ENCODE results near the gene PDCD11.
"Not testable (repeated sequence)": the region's sequence is repeated elsewhere in the genome, so short reads cannot be mapped to it uniquely, and the experiment has no call there.

The PDCD11 gene, protein sequence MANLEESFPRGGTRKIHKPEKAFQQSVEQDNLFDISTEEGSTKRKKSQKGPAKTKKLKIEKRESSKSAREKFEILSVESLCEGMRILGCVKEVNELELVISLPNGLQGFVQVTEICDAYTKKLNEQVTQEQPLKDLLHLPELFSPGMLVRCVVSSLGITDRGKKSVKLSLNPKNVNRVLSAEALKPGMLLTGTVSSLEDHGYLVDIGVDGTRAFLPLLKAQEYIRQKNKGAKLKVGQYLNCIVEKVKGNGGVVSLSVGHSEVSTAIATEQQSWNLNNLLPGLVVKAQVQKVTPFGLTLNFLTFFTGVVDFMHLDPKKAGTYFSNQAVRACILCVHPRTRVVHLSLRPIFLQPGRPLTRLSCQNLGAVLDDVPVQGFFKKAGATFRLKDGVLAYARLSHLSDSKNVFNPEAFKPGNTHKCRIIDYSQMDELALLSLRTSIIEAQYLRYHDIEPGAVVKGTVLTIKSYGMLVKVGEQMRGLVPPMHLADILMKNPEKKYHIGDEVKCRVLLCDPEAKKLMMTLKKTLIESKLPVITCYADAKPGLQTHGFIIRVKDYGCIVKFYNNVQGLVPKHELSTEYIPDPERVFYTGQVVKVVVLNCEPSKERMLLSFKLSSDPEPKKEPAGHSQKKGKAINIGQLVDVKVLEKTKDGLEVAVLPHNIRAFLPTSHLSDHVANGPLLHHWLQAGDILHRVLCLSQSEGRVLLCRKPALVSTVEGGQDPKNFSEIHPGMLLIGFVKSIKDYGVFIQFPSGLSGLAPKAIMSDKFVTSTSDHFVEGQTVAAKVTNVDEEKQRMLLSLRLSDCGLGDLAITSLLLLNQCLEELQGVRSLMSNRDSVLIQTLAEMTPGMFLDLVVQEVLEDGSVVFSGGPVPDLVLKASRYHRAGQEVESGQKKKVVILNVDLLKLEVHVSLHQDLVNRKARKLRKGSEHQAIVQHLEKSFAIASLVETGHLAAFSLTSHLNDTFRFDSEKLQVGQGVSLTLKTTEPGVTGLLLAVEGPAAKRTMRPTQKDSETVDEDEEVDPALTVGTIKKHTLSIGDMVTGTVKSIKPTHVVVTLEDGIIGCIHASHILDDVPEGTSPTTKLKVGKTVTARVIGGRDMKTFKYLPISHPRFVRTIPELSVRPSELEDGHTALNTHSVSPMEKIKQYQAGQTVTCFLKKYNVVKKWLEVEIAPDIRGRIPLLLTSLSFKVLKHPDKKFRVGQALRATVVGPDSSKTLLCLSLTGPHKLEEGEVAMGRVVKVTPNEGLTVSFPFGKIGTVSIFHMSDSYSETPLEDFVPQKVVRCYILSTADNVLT (N-terminal part only)

DNA sequence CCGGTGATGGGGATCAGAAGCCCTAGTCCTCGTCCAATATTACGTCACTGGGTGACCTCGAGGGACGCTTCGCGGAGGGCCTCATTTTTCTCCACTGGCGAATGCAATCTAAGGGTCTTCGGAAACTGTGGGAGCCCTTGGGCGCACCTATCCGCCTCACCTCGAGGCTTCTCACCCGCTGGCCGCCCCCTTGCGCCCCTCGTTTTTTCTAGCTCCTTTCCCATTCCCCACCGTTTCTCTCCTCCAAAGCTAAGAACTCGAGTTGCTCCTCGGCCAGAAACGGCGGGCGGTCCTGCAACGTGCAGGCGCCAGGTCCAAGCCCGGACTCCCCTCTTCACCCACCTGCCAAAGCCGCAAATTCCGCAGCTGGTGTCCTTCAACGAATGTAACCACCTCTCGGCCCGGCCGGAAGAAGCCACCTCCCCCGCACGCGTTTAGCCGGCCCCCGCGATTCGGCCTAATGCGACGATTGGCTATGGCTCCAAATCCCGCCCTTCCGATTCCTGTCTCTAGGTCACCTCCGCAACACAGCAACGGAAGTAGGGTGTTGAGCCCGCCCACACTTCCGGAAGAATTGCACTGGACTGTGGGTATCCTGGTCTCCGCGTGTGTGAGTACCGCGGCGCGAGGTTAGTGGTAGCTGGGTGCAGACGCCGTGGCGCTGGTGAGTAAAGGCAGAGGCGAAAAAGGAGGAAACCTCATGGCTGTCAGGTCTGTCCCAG is at the start of gene PDCD11, which contains the start of gene ATP5MK:
TSS of gene PDCD11 (plus strand) at position 560 of the 722 bp plus-strand sequence. CDS start 1,801 bp downstream, outside the sequence.
TSS of gene ATP5MK (minus strand) at position 409 of the 722 bp plus-strand sequence. CDS start 4,018 bp downstream, outside the sequence.
- peak; percentile 95 for DNase-seq

DNA sequence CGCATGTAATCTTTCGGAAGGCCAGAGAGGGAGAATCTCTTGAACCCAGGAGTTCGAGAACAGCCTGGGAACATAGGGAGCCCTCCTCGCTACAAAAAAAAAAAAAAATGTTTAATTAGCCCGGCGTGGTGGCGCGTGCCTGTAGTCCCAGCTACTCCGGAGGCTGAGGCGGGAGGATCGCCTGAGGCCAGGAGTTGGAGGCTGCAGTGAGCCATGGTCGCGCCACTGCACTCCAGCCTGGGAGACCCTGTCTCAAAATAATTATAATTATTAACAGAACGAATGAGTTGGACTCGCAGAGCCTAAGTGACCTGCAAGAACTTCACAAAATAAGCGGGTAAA is 46.3 kb upstream of the PDCD11 start:
- no peak for DNase-seq

DNA sequence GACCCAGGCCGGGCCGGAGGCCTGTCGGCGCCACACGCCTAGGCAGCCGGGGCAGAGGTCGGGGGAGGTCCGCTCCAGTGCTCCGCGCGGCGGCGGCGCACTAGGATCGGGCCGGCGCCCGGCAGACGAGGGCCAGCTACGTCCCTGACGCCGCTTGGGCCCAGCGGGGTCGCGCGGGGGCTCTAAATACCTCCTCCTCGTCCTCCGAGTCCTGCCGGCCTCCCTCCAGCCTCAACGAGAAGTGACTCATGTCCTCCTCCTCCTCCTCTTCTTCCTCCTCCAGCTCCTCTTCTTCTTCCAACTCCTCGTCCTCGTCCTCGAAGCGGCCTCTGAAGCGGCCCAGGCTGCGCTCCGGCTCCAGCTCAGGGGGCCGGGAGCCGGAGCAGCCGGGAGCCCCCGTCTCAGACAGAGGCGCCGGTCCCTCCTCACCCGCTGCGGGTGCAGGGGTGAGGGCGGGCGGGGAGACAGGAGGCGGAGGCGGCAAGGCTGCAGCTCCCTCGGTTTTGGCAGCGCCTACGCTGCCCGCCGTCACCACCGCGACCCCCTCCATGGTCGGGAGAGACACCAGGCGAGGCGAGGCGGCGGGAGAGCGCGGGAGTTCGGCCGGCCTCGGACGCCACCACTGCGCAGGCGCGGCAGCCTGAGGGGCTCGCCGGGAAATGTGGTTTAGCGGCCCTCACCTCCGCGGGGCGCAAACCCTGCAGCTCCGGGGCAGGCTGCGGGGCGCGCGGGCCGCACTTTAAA is 45.7 kb upstream of the PDCD11 start, which contains the start of gene PCGF6:
TSS of gene PCGF6 (minus strand) at position 624 of the 744 bp plus-strand sequence. CDS start at position 550, 74 bp downstream.
- peak; percentile 75 for DNase-seq

DNA sequence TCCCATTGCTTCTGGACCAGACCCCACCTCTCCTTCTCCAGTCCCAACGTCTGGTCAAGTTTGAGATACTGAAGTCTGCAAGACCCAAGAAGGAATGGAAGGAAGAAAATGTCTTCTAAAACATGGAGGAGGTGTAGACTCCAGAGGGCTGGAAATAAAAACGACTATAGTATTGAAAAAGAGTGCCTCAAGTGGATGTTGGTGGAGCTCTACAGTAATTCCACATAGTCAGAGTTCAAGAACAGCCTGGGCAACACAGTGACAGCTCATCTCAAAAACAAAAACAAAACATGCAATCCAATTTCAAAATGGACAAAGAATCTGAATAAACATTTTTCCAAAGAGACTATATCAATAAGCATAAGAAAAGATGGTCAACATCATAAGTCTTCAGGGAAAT is 43.1 kb upstream of the PDCD11 start:
- DNase-seq: no peak

DNA sequence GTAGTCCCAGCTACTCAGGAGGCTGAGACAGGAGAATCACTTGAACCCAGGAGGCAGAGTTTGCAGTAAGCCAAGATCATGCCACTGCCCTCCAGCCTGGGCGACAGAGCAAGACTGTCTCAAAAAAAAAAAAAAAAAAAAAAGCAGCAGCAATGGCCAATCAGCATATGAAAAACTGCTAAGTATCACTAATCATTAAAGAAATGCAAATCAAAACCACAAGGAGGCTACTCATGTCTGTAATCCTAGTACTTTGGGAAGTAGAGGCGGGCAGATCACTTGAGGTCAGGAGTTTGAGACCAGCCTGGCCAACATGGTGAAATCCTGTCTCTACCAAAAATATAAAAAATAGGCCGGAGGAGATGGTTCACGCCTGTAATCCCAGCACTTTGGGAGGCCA is 41.9 kb upstream of the PDCD11 start:
- DNase-seq: not testable (repeated sequence)

DNA sequence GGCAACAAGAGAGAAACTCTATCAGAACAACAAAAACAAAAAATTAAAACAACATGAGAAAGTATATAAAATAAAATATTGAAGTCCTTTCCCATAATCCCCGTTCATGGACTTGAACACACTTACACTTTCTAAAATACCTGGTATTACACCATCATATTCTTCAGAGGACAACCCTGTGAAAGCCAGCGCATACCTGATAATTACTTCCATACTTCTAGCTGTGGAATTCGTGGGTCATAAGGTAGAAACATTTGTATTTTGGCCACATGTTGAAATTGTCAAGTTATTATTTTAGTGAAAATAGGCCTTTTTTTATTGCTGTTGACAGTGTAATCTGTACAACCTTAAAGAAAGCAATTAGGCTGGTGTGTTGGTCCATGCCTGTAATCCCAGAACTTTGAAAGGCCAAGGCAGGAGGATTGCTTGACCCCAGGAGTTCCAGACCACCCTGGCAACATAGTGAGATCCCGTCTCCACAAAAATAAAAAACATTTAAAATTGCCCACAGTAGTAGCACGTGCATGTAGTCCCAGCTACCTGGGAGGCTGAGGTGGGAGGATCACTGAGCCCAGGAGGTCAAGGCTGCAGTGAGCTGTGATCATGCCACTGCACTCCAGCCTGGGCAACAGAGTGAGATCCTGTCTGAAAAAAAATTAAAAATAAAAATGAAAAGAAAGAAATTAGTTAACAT is 40.4 kb upstream of the PDCD11 start:
- DNase-seq: no peak

DNA sequence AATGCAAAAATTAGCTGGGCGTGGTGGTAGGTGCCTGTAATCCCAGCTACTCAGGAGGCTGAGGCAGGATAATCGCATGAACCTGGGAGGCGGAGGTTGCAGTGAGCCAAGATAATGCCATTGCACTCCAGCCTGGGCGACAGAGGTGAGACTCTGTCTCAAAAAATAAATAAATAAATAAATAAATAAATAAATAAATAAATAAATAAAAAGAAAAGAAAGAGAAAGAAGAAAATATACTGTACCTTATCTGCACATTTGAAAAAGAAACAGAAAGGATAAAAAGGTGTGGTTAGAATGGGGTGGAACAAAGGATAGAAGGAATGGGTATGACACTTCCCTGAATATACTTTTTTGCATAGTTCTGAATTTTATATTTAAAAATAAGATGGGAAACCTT is 36.9 kb upstream of the PDCD11 start:
- DNase-seq: not testable (repeated sequence)

DNA sequence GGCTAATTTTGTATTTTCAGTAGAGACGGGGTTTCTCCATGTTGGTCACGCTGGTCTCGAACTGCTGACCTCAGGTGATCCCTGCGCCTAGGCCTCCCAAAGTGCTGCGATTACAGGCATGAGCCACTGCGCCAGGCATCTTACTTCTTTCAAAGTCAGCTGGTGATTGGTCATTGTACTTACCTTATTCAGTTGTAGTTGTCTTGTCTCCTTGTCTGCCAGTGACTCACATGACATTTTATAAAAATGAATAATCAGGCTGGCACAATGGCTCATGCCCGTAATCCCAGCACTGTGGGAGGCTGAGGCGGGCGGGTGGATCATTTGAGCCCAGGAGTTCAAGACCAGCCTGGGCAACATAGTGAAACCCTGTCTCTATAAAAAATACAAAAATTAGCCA is 35.6 kb upstream of the PDCD11 start:
- not testable (repeated sequence) for DNase-seq

DNA sequence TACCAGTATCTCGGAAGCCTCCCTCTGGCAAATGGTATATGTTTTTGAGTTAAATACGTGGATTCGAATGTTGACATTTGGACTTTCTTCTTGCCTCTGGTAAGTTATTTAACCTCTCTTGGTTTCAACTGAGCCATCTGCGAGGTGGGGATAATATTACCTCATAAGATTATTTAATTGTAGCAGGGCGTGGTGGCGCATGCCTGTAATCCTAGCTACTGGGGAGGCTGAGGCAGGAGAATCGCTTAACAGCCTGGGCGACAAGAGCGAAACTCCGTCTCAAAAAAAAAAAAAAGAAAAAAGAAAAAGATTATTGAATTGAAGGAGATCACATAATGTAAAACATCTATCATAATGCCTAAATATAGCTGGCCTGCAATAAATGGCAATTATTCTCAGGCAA is 29.0 kb upstream of the PDCD11 start:
- DNase-seq: no peak

DNA sequence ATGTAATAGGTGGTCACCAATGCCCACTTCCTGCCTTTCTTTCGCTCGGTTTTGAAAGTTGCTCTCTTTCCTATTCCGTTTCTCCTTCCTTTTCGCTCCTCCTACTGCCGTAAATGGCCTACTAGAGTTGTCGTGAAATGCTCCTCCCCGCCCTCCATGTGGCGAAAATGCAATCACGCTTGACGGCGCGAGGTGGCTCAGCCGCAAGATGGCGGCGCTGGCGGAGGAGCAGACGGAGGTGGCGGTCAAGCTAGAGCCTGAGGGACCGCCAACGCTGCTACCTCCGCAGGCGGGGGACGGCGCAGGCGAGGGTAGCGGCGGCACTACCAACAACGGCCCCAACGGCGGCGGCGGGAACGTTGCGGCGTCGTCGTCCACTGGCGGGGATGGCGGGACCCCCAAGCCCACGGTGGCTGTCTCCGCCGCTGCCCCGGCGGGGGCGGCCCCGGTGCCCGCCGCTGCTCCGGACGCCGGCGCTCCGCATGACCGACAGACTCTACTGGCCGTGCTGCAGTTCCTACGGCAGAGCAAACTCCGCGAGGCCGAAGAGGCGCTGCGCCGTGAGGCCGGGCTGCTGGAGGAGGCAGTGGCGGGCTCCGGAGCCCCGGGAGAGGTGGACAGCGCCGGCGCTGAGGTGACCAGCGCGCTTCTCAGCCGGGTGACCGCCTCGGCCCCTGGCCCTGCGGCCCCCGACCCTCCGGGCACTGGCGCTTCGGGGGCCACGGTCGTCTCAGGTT is 28.5 kb upstream of the PDCD11 start, which contains the start of gene TAF5:
TSS of gene TAF5 (plus strand) at position 195 of the 737 bp plus-strand sequence. CDS start at position 209, 14 bp downstream.
- DNase-seq: peak; percentile 94

DNA sequence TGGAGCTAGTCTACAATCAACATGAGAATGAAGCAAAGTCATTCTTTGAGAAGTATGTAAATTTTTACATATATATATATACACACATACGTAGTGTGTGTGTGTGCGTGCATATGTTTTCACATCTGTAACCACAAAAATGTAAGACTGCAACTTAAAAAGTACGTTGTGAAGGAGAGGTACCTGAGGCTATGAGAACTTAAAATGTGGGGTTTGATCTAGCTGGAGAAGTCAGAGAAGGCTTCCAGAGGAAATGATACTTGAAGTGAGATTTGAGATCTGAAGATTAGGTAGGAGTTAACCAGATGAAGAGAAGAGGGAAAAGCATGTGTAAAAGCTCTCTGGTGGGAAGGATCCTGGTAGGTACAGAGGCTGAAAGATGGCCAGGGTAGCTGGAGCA is 22.9 kb upstream of the PDCD11 start:
- DNase-seq: no peak

DNA sequence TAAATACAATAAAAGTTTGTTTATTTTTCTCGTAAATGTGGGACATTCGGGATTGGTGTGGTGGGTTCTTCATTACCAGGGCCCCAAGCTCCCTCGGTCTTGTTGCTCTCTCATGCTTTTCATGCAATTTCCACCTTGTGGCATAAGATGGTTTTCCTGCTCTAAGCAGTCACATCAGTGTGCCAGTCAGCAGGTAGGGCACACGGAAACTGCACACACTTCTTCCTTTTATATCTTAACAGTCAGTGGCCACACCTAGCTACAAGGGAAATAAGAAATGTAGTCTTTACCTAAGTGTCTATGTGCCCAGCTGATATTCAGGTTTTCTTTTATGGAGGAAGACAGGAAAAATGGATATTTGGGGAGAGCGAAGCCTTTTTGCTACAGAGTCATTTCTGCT is 22.2 kb upstream of the PDCD11 start:
- DNase-seq: no peak

DNA sequence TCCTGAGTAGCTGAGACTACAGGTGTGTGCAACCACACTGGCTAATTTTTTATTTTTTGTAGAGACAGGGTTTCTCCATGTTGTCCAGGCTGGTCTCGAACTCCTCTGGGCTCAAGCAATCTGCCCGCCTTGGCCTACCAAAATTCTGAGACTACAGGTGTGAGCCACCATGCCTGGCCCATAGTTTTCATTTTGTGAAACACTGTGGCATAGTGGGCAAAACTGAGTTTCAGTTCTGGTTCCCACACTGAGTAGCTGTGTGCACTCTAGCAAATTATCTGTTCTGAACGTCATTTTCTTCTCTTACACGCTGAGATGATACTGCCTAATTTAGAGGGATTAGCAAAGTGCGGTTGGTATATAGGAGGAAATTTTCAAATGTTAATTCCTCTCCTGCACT is 13.7 kb upstream of the PDCD11 start:
- no peak for DNase-seq

DNA sequence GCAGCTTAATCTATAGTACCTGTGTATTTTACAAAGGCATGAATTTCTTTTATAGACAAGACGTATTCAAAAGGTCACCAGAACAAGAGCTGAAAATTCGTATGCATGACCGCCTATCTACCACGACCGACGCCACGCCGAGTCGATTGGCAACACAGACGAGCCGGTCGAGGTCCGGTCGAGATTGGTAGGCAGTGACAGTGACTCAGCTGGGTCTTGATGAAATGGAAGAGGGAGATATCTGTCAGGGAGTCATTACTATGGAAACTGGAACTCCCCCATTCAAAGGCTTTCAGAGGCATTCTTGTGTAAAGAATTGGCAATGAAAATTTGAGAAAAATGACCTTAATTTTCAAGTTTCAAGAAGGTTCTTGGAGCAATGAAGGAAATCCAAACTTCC is 2.2 kb upstream of the PDCD11 start:
- no peak for DNase-seq

DNA sequence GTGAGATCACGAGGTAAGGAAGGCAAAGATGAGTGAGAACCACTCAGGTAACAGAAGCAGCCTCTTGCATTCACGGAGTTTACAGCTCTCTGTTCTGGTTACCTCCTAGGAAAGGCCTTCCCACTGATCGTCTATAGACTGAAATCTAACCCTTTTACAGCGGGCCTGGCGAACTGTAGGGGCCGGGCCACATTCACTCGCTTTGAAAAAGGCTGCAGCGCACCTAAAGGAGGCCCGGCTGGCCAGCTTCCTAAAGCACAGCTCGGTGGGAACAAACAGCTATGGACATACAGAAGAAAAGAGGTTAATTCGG is 716 bp upstream of the PDCD11 start:
- DNase-seq: peak; percentile 4

DNA sequence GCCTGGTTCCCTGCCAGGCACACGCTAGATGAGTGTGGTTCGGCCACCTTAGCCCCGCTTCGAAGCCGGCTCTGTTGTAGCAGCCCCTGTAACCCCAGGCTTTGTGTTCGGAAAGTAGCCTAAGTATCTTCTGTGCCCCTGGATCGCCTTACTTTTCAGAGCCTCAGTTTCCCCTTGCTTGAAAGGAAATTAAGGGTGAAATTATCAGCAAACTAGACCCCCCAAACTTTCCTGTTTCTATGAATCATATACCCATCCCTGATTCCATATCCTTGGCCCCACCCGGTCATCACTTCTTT is 312 bp downstream of the PDCD11 start:
- no peak for DNase-seq

DNA sequence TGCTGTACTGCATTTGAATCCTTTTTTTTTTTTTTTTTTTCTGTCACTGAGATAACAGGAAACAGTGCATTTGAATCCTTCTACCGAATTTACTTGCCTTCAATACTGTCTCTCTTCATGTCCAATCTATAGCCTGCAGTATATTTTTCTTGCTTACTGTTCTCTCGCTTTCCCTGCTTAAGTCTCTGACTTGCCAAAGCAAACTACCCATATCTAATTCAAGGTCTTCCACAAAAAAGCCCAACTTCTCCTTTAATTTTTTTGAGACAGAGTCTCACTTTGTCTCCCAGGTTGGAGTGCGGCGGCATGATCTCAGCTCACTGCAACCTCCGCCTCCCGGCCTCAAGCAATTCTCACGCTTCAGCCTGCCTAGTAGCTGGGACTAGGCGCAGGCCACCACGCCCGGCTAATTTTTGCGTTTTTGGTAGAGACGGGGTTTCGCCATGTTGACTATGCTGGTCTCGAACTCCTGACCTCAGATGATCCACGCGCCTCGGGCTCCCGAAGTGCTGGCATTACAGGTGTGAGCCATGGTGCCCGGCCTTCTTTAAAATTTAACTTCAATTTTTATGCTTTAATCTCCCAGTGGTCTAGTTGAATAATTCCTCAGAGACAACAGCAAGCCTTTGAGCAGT is 882 bp downstream of the PDCD11 start:
- no peak for DNase-seq

DNA sequence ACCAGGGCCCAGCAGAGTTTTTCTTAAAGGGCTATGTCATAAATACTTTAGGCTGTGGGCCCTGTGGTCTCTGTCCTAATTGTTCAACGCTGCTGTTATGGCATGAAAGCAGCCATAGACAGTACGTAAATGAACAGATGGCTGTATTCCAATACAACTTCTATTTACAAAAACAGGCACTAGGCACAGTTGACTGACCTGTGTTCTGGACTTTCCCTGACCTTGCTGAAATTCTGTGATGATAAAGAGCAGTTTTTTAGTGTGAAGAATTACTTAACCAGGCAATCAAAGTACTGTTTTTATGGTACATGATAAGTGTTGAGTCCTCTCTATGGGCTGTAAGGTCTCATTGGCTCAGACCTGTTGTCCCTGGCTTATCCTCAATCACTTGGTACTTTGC is 17.1 kb downstream of the PDCD11 start:
- no peak for DNase-seq

DNA sequence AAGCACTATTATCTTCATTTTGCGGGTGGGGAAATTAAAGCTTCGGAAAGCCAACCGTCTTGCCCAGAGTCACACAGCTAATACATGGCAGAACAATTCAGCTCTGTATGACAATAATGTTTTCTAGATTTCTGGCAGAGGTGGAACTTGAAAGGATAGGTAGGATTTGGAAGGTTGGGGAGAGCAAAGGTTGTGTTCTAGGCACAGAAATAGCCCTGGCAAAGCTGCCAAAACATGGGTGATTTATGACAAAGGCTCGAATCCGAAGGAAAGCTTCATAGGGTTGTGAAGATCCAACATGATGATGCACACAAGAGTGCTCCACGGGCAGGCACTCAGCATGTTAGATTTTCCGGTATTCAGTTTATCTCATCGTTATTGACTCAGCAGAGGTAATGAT is 19.2 kb downstream of the PDCD11 start:
- no peak for DNase-seq
